Breast epithelium (tissue), 3 donors: ENCODE results near the gene ABCB8.

Experiments
- CTCF ChIP-seq, 3 donors: fragments of 450-650 bp; IDR thresholded peaks; one replicate each; pipeline ENCODE4 v1.5.1; 2016 to 2017; ENCODE audit warnings: antibody characterized with exemption in 3 of 3, mild to moderate bottlenecking in 3 of 3, moderate library complexity in 3 of 3
- POLR2A ChIP-seq: fragments of 450-650 bp; IDR thresholded peaks from one replicate; pipeline ENCODE4 v1.6.1; 2016; ENCODE audit warnings: antibody characterized with exemption, mild to moderate bottlenecking, moderate library complexity

- TF ChIP-seq CTCF (IDR thresholded peaks at IDR 0.05) (no peak), POLR2A (no peak)
Observed at GRCh38 chr7:151031011-151031410, 2.8 kb downstream of the ABCB8 start.
